DMS79 treated with DMSO at 0.1 percent for 48 hours (cell line): ENCODE results near the gene EDAR.

Experiments used
- DNase-seq: peaks from one replicate; lab custom pipeline; 2025; lab: John Stamatoyannopoulos, UW

The EDAR gene

GRCh38 chr2:108923736-108924579 lies 65.1 kb downstream of the EDAR start:
- DNase-seq, result no peak

- peak; percentile 20 for DNase-seq
These were observed 65.9 kb downstream of the EDAR start for GRCh38 chr2:108923019-108923700.

- DNase-seq, result no peak
These were observed 66.7 kb downstream of the EDAR start for GRCh38 chr2:108922141-108922915.

- no peak for DNase-seq
These were observed 67.7 kb downstream of the EDAR start for GRCh38 chr2:108921096-108922030.

- DNase-seq, result no peak
These were observed 68.3 kb downstream of the EDAR start for GRCh38 chr2:108920686-108921085.

GRCh38 chr2:108919571-108920373 lies 69.2 kb downstream of the EDAR start:
- no peak for DNase-seq

- DNase-seq, result no peak
These were observed 70.1 kb downstream of the EDAR start for GRCh38 chr2:108918941-108919341.

GRCh38 chr2:108918156-108918874 lies 70.7 kb downstream of the EDAR start:
- DNase-seq, result no peak

- no peak for DNase-seq
These were observed 71.5 kb downstream of the EDAR start for GRCh38 chr2:108917526-108917925.

GRCh38 chr2:108916796-108917421 lies 72.1 kb downstream of the EDAR start:
- DNase-seq, result no peak

- DNase-seq, result no peak
These were observed 72.8 kb downstream of the EDAR start for GRCh38 chr2:108916122-108916795.

GRCh38 chr2:108912629-108912902 lies 76.5 kb downstream of the EDAR start:
- DNase-seq, result no peak

- DNase-seq, result no peak
These were observed 77.0 kb downstream of the EDAR start for GRCh38 chr2:108911807-108912628.

- no peak for DNase-seq
These were observed 77.6 kb downstream of the EDAR start for GRCh38 chr2:108911401-108911800.

- DNase-seq, result no peak
These were observed 78.3 kb downstream of the EDAR start for GRCh38 chr2:108910541-108911396.

- no peak for DNase-seq
These were observed 79.0 kb downstream of the EDAR start for GRCh38 chr2:108910011-108910431.

GRCh38 chr2:108909275-108909823 lies 79.7 kb downstream of the EDAR start:
- no peak for DNase-seq
